ENCODE data around the gene SSR3. TPM values are rescaled to one million over a fixed set of nuclear protein-coding genes. Genes with fewer than 3 reads are reported as not detected.

The SSR3 gene
- polyA plus RNA-seq, 4 donors = 133 to 164 (median 155) TPM

DNA sequence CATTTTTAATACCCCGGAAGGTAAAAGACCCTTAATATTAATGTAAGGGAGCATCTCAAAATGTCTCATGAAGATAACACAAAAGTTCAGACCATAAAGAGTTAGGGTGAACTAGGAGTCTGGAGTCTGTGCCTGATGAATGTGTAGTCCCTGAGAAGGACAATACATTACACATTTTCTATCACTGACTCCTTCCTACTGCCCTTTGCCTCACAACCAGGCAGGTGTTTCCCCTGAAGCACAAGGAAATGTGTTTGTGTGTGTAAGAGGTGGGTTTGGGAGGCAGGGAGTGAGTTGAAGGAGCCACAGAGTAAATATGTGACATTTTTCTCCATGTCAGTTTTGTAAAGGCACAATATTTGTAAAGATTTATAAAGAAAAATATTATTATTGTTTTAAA lies 59.1 kb downstream of the SSR3 start:
- DNase-seq (ENCODE audit: low read depth in 4 of 4, low spot score in 3 of 4) = no peak

DNA sequence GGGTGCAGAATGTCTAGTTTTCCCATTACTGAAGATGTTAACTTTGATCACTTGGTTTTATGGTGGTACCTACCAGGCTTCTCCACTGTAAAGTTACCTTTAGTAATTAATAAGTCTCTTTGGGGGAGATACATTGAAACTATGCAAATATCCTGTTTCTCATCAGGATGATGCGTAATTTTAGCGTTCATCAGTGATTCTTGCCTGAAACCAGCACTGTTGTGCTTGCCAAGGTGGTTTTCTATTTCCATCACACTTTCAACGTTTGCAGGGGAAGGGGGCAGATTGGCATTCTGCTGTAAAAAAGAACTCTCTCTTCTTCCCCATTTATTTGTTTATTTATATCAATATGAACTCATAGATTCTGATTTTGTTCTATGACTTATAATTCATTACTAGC lies 61.0 kb downstream of the SSR3 start:
- no peak for DNase-seq (ENCODE audit: low read depth in 4 of 4, low spot score in 3 of 4)

DNA sequence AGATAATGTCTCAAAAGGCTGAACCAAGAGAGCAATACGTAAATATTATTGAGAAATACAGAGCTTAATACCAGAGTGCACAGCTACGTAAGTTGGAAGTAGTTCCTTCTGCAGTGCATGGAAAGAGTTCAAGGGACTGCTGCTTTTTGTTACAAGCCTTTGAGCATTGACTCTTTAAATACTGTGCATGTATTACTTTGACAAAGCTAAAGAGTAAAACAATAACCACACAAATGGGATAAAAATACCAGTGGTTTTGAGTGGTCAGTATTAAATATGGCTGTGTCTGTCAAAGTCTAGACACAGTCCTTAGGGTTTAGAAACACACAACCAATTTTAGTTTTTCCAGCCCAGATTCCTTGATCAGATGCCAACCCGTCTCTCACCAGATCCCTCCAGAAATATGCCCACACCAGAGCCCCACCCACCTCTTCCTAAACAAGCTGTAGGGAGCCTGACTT lies 62.1 kb downstream of the SSR3 start:
- no peak for DNase-seq (ENCODE audit: low read depth in 4 of 4, low spot score in 3 of 4)

DNA sequence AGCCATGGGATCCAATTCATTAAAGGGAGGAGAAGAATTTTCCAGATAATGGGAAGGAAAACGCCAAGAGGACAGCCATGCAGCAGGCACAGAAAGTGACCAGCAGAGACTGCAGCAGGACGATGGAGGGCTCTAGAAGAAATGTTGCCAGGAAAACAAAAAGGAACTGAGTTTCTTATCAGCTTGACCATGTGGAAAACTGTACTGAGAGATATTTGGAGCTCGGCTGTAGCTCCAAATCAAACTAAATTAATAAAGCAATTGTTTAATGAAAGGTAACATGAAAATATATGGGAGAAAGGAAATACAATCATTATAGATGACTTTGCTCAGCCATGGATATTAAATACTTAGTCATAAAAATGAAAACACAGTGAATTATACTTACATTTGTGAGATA lies 63.7 kb downstream of the SSR3 start:
- DNase-seq (ENCODE audit: low read depth in 4 of 4, low spot score in 3 of 4) = no peak

Other genes starting within 250 kb of the SSR3 start
- gene TIPARP, start 119.5 kb upstream of the SSR3 start, polyA plus RNA-seq (ENCODE audit: insufficient read length in 4 of 4) = 10 to 100 TPM; 22.0 to 48.8 (median 30.7) TPM

Measured in left renal pelvis (tissue), 4 donors.